ENCODE data around the gene NDUFB4.

- TF ChIP-seq FOXA1 (IDR thresholded peaks at IDR 0.05) (no peak), MAX (IDR thresholded peaks at IDR 0.05) (no peak), TAF1 (conservative IDR thresholded peaks at IDR 0.05) (no peak), YY1 (IDR thresholded peaks at IDR 0.05) (no peak), SP1 (IDR thresholded peaks at IDR 0.05) (no peak), GABPA (IDR thresholded peaks at IDR 0.05 in 1 of 2, conservative IDR thresholded peaks at IDR 0.05 in 1 of 2) (no peak), REST (IDR thresholded peaks at IDR 0.05) (no peak), RAD21 (IDR thresholded peaks at IDR 0.05) (no peak), JUND (IDR thresholded peaks at IDR 0.05) (no peak), EGR1 (IDR thresholded peaks at IDR 0.05; ENCODE audit: low read depth in 2 of 2) (no peak)
- TF ChIP-seq, protein P1, sequence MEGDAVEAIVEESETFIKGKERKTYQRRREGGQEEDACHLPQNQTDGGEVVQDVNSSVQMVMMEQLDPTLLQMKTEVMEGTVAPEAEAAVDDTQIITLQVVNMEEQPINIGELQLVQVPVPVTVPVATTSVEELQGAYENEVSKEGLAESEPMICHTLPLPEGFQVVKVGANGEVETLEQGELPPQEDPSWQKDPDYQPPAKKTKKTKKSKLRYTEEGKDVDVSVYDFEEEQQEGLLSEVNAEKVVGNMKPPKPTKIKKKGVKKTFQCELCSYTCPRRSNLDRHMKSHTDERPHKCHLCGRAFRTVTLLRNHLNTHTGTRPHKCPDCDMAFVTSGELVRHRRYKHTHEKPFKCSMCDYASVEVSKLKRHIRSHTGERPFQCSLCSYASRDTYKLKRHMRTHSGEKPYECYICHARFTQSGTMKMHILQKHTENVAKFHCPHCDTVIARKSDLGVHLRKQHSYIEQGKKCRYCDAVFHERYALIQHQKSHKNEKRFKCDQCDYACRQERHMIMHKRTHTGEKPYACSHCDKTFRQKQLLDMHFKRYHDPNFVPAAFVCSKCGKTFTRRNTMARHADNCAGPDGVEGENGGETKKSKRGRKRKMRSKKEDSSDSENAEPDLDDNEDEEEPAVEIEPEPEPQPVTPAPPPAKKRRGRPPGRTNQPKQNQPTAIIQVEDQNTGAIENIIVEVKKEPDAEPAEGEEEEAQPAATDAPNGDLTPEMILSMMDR (IDR thresholded peaks at IDR 0.05; ENCODE audit: low read depth, low read length, missing input control) = no peak
- TF ChIP-seq, protein P2, sequence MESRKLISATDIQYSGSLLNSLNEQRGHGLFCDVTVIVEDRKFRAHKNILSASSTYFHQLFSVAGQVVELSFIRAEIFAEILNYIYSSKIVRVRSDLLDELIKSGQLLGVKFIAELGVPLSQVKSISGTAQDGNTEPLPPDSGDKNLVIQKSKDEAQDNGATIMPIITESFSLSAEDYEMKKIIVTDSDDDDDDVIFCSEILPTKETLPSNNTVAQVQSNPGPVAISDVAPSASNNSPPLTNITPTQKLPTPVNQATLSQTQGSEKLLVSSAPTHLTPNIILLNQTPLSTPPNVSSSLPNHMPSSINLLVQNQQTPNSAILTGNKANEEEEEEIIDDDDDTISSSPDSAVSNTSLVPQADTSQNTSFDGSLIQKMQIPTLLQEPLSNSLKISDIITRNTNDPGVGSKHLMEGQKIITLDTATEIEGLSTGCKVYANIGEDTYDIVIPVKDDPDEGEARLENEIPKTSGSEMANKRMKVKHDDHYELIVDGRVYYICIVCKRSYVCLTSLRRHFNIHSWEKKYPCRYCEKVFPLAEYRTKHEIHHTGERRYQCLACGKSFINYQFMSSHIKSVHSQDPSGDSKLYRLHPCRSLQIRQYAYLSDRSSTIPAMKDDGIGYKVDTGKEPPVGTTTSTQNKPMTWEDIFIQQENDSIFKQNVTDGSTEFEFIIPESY (IDR thresholded peaks at IDR 0.05) = no peak
These were observed 45.6 kb upstream of the NDUFB4 start for GRCh38 chr3:120550546-120550945.

All from liver (tissue), 3 donors.